HG02938 (cell line): ENCODE data around the gene ADCY1.
"Not testable (repeated sequence)": the region's sequence is repeated elsewhere in the genome, so short reads cannot be mapped to it uniquely, and the experiment has no call there.

Experiments used
- ATAC-seq: cut with Tn5 transposase; IDR thresholded peaks from one replicate; pipeline ENCODE4 v1.9.1; 2021; ENCODE audit warnings: mild to moderate bottlenecking, moderate library complexity; ENCODE audit not compliant: unreplicated experiment

Gene ADCY1

DNA sequence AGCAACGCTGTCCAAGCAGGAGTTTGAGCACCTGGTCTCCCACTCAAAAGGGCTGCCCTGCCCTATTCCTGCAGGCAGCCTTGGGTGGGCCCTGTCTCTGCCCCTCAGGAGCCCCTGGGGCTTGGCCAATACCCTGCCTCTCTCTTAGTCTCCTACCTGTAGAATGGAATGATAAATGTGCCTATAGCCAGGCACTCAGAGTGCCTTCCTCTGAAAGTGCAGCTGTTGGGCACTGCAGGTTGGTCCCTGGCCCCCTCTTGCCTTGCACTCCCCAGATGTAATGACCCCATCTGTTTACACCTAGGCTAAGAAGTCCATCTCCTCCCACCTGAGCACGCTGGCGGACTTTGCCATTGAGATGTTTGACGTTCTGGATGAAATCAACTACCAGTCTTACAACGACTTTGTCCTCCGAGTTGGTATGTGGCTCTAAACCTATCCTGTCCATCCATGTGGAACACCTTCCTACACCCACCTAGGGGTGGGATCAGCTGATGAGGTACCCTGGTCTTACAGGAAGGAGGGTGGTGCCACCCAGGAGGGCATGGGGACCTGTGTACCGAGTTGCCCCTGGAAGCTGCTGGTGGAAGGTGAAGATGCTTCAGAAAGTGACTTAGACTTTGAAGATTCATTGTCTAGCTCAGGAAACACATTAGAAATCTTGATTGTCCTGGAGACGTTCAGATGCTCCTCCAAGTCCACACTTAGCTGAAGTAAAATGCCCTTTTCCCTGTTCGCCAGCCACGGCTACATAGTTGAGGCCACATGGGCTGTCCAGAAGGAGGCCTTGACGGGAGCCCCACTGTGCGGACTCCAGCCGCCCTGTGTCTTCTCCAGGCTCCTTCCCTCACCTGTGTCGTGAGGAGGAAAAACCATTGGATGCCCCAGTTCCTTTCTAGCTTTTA is 134.1 kb downstream of the ADCY1 start:
- no peak for ATAC-seq

DNA sequence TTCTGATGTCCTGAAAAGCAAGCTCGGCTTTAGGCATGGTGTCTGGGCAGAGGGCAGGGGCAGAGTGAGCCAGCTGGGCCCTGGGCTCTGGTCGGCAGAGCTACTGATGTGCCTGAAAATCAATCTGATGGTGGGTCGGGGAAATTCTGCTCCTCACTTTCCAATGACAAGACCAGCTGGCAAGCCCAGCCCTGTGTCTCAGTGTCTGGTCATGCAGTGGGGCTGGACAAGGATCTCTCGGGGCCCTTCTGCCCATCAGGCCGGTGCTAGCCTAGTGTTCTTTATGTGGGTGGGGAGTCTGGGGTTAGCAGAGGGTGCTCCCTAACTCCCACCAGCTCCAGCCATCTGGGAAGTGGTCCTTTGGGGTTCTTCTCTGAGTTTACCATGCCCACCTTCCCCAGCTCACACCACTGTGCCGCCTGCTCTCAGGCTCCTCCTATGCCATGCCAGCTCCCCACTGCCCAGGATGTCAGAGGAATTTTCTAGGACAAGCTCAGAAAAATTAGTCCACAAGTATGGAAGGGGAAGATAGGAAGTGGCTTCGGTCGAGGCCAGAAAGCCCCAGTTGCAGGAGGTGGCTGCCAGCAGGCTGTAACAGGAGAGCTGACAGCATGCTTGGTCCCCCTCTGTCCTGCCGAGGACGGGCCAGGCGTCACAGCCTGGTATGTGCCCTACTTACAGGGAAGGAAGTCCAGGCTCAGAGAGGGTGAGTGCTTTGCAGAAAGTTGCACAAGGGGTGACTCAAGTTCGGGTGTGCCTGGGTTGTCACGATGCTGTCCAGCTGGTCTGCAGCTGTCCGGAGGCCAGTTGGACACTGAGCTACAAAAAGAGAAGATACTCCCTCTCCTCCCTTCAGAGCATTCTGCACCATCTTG is 135.2 kb downstream of the ADCY1 start:
- ATAC-seq, result no peak

DNA sequence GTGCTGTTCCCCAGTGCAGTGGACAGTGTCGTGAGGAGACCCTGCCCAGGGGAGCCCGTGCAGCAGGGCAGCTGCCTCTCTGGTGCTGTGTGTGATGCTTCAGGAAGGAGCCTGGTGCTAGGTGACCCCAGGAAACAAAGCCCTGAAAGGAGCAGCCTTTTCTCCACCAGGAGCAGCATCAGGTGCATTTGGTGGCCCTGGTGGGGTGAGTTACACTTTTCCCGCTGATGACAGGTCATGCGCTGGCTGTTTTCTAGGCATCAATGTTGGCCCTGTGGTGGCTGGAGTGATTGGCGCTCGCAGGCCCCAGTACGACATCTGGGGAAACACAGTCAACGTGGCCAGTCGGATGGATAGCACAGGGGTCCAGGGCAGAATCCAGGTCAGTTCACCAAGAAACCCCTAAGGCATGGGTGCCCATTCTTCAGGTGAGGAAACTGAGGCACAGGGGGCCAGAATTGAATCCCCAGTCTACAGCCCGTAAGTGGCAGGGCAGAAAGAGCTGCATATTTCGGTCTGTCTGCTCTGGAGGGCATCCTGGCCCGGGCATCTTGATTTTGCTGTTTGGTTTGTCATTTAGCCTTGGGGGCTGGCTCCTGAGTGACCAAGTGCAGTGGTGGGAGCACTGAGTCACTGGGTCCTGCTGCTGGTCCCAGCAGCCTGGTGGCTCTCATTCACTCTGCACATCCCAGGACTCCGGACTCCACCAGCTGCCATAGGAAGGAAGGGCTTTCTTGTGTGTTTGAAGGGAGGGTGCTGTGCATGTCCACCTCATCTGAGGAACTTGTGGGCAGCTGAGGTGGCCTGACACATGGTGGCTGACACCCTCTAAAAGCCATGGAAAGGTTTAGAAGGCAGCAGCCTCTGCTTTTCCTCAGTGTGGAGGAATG is 136.3 kb downstream of the ADCY1 start:
- no peak for ATAC-seq

DNA sequence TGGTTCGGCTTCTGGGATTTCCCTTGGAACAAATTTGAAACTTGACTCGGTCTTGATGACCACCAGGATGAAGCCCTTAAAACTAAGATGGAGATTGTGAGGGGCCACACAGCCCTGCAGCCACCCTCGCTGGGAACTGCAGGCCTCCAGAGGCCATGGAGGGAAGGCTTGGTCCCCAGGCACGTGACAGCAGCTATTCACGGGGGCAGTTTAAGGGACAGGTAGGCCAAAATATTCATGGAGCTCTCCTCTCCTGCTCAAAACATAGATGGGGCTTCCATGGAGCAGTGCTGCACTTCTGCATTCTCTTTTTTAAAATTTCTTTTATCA is 137.0 kb downstream of the ADCY1 start:
- ATAC-seq, result no peak

DNA sequence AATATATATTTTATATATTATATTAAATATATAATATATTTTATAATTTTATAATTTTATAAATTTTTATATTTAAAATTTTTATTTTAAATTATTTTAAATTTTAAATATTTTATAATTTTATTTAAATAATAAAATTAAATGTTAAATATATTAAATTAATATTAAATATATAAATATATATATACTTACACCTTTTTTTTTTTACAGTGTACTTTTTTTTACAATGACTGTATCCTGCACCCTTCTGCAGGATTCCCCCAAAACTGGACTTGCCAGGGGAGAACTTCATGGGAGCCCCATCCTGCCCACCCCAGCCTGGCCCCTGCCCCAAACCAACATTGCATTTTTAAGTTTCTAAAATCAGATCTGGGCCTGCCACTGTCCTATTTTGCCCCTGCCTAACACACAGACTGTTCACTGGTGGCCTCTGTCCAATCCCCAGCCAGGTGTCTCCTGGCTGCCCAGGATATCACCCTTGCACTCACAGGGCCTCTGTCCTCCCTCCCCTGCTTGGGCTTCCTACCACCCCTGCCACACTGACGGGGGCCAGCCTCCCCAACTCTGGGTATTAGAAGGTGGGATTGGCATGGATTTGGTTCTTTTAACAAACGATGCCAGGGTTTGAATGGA is 138.0 kb downstream of the ADCY1 start:
- no peak for ATAC-seq

DNA sequence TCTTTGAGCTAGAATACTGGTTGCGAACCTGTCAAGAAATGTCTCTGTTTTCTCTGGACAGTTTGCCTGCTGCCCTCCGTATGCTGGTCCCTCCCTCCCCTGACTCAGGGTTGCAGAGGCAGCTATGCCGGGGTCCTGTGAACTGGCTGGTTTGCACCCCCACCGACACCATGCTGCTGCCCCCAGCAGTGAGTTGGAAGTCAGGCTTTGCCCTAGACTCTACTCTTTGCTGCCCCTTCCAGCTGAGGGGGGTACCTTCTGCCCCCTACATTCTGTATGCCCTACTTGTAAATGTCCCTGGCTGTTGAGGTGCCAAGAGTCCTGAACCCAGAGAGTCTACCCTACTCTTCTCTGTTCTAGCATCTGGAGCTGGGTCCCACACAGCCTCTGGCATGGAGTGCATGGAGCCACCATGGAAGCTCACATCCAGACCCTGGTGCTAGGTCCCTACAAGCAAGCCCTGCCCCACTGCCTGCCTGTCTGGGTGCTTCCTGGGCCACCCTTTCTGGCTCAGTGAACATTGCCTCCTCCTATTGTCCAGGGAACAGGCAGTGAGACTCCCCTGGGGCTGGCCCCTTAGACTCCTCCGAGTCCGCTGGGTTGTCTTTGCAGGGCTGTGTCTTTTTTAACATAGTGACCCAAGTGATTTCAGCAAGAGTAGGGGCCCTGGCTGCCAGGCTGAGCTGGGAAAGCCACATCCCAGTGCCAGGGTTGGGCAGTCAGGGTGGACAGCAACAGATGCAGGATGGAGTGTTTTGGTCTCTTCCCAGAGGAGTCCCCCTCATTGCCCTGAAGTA is 138.9 kb downstream of the ADCY1 start:
- ATAC-seq, result no peak

DNA sequence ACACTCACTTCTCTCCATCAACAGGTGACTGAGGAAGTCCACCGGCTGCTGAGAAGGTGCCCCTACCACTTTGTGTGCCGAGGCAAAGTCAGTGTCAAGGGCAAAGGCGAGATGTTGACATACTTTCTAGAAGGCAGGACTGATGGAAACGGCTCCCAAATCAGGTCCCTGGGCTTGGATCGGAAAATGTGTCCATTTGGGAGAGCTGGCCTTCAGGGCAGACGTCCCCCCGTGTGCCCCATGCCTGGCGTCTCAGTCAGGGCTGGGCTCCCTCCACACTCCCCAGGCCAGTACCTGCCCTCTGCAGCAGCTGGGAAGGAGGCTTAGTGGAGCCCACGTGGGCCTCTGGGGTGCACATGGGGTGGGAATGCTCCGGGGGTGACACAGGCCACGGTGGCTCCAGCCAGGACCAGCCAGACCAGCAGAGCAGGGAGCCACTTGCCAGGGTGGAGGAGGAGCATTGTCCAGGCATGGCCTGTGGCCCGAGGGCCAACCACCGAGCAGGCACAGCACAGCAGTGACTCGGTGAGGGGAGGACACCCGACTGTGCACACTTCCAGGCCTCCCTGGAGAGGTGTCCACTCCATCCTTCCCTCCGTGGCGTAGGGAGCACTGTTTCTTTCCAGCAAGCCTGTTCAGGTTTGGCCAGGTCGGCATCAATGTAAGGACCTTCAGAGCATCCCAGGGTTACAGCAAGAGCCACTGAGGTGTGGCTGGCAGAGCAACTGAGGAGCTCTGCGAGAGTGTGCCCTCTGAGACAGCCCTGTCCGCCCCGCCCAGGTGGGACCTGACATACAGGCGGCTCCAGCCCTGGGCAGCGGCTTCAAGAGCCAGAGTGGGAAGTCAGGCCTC is 139.7 kb downstream of the ADCY1 start:
- ATAC-seq, result no peak

DNA sequence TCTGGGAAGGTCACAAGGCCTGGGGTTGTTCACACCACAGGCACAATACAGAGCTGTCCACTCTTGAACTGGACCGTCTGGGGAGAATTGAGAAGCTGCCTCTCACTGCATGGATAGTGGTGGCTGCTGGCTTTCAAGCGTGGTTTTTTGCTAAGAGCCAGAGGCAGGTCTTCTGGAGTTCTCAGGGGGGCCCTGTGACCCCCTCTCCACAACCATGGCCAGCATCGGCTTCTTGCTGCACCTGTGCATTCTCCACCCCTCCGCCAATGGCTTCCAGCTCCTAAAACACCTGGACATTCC is 140.3 kb downstream of the ADCY1 start:
- ATAC-seq, result no peak

DNA sequence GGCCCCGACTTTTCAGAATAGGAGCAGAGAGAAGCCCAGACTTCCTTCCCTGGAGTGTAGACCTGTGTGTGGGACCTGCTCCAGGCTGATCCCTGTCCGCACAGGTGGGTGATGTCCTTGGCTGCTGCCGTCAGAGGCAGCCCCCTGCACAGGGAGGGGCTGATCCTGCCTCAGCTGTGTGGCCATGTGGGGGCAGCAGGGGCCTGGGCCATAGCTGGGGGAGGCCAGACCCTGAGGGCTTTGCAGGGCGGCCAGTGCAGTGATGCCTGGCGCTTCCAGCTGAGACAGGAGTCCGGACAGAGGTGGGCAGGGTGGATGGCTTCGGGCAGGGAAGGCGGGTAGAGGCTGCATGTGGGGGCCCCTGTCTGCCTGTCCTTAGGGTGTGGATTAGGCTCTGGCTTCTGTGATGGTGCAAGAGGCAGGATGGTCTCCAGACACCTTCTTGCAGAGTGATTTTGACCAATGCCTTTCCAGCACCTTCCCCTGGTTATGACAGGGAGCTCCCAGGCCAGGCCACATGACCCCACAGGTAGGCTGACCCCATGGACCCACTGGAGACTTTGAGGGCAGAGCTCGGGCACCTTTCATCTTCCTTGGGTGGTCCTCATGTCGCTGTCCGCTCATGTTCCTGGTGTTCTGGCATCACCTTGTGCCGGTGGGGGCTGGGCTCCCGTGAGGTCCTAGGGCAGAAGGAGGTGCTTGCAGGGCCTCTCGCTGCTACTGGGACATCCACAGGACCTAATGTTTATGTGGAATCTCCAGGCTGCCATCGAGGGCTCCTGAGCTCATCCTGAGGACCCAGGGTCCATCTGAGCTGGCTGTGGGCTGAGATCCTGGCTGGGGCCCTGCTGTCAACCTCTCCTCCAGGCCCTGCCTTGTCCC is 141.5 kb downstream of the ADCY1 start:
- no peak for ATAC-seq

DNA sequence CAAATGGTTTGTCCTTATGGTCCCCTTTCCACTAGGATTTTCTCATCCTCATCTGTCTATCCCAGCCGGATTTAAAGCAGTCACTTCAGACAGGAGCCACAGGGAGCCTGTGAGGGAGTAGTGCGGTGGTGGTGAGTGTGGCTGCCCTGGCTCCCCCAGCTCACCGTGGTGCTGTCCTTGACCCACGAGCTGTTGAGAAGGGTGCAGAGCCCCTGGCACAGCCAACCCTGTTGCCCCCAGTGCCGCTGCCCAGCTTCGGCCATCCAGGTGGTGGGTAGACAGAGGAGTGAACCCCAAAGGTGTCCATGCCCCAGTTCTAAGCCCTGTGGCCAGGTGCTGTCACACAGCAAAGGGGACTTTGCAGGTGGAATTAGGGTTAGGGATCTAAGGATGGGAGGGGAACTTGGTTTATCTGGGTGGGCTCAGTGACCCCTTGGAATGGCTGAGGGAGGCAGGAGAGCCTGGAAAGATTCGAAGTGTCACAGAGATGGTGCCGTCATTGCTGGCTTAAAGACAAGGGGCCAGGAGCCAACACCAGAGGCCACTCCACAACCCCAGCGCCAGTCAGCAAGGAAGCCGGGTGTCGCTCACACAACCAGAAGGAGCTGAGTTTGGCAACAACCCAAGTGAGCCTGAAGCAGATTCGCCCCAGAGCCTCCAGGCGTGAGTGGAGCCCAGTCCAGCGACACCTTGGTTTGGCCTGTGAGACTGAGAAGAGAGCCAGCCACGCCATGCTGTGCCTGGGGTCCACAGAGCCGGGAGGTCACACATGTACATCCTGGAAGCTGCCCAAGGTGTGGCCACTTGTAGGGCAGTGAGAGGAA is 142.4 kb downstream of the ADCY1 start:
- no peak for ATAC-seq

DNA sequence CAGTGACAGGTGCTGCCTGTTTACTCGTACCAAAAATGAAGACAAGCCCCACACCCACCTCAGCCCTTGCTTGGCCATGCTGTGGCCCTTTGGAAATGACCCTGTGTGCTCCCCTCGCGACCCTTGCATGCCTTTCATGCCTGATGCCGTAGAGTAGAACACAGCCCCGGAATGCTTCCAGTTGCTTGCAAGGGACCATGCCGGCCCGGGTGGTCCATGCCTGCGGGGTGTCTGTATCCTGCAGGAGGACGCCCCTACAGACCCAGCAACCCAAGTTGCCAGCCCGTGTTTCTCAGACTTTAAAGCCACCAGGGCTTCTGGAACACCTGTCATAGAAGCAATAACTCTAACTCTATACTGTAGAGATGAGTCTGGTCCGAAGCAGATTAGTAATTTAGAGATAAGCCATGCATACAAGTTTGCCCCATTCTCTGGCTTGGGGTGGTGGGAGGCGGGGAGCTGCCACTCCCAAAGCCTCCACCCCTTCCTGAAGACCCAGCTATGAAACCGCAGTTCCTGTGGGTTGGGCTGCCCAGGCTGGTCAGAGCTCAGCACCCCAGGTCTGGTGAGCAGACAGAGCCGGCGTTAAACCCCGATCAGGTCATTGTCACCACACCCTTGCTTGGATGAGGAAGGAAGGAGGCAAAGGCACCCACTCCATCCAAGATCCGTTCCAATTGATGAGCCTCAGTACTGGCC is 143.5 kb downstream of the ADCY1 start:
- no peak for ATAC-seq

DNA sequence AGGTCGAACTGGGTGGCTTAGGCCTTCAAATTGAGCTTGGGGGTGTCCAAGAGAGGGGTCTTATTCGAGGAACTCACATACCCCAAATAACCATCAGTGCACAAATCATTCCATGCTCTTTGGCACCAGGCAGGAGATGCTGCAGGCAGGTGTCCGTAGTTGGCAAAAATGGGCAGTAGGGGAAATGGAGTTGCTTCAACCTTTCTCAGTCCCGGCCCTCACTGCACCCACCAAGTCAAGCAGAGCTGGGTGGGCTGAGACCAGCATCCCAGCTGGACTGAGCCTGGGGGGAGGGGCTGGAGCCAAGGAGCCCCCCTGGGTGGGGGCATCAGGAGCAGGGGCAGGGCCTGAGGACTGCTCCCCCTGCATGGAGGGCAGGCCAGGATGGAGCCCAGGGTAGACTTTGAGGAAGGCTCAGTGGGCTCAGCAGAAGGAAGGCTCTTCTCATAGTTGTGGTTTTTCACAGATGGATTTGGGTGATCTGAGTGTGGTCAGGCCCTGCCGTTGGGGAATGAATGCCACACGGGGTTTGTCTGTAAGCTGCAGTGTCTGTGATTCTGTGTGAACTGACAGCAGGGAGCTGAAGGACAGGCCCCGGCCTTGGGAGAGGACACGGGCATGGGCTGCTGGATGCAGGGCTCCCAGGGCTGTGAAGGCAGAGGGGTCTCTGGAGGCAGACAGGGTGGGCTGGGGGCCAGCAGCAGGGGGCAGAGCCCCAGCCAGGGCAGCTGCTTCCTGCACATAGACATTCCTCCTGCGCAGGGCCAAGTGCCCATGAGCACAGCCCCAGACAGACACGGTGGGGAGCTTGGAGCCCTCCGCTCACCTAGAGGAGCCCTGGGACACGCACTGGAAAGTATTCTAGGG is 144.5 kb downstream of the ADCY1 start:
- no peak for ATAC-seq

DNA sequence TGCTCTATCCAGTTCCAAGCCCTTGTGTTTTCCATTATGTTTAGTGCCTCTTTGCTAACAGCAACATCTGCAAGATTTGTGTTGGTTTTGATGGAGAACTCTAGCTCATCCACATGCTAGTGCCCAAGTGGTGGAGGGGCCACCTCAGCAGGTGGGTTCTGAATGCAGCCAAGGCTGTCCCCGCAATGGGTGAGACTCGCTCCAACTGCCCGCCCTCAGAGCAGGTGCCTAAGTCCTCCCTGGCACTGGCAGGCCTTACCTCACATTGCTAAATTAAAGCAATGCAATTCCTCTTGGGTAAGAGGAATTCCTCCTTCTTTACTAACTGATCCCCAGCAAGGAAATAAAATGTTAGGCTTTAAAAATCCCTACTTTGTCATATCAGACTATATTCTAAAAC is 146.8 kb downstream of the ADCY1 start:
- no peak for ATAC-seq

DNA sequence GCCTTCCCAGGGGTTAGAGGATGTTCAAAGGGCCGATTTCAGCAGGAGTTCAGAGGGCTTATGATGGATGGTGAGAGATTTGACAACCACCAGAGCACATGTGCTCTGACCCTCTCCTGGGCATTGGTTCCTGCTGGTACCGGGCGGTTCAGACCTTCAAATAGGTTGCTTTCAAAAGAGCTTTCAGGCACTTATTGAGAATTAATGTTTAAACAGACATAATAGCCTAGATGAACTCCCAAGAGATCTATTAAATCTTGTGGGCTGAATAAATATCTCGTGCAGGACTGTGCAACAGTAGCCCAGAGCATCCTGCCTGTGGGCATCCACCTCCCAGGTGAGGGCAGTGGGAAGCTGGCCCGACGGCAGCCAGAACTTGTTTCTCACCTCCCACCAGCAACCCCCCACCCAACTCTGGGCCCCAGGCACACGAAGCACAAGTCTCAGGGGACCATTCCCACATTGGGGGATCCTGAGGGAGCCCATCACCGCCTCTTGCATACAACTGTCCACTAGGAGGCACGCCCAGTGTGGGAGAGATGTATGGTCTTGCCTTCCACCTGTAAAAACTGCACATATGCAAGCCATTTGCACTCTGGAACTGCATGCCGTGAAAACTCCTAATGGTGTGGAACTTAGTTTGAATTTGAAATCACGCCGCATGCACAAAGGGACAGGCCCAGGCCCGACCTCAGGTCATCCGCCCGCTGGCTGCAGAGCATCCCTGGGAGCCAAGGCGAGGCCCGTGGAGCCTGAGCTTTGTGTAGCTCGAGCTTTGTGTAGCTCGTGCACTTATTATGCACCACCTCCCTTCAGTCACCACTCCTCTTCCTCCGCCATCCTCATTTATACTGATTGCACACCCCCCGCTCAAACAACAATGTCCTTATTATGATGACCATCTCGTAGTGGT is 147.8 kb downstream of the ADCY1 start:
- ATAC-seq, result no peak

DNA sequence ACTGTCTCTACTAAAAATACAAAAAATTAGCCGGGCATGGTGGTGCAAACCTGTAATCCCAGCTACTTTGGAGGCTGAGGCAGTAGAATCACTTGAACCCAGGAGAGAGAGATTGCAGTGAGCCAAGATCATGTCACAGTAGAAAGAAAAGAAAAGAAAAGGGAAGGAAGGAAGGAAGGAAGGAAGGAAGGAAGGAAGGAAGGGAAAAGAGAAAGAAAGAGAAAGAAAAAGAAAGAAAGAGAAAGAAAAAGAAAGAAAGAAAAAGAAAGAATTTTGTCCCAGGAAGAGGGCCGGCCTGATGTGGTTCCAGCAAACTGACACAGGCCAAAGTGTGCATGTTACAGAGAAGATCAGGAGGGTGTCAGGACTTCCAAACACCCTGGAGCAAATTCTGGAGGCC is 151.1 kb downstream of the ADCY1 start:
- ATAC-seq, result not testable (repeated sequence)
